Measurements from ENCODE around the gene UNC13C. TPM values are rescaled to one million over a fixed set of nuclear protein-coding genes. Genes with fewer than 3 reads are reported as not detected.

Gene UNC13C
- polyA plus RNA-seq, 1 donor from 2014 or later = 4.0 TPM

DNA sequence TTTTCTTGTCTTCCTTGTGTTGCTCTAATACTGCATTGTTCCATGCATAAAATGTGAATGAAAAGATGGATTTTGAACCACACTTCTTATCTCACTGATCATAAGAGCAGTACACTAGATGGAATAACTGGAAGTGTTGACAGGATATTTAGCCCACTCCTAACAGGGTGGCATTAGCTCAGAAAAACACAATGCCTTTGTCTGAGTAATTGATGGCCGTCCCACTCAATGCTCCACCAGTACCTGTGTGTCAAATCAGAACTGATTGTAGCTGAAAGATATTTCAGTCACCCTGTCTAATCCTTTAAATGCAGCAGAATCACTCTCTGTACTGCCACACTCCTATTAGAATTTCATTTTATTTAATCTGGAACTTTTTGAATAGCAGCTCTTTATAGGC is 526.5 kb downstream of the UNC13C start:
- no peak overlapping the region for H2AFZ ChIP-seq (ENCODE audit: low read depth, low read length)
- no peaks in the 10 kb centered on the region for H3K79me2 ChIP-seq (replicated peaks; ENCODE audit: insufficient read depth, low read length)
- no peaks in the 10 kb centered on the region for H4K20me1 ChIP-seq (ENCODE audit: insufficient read depth)
- peak overlapping the region; percentile 24 for H3K27ac ChIP-seq (ENCODE audit: low read length)
- no peak overlapping the region for H3K4me2 ChIP-seq (ENCODE audit: low read length)
- TF ChIP-seq, protein P1, sequence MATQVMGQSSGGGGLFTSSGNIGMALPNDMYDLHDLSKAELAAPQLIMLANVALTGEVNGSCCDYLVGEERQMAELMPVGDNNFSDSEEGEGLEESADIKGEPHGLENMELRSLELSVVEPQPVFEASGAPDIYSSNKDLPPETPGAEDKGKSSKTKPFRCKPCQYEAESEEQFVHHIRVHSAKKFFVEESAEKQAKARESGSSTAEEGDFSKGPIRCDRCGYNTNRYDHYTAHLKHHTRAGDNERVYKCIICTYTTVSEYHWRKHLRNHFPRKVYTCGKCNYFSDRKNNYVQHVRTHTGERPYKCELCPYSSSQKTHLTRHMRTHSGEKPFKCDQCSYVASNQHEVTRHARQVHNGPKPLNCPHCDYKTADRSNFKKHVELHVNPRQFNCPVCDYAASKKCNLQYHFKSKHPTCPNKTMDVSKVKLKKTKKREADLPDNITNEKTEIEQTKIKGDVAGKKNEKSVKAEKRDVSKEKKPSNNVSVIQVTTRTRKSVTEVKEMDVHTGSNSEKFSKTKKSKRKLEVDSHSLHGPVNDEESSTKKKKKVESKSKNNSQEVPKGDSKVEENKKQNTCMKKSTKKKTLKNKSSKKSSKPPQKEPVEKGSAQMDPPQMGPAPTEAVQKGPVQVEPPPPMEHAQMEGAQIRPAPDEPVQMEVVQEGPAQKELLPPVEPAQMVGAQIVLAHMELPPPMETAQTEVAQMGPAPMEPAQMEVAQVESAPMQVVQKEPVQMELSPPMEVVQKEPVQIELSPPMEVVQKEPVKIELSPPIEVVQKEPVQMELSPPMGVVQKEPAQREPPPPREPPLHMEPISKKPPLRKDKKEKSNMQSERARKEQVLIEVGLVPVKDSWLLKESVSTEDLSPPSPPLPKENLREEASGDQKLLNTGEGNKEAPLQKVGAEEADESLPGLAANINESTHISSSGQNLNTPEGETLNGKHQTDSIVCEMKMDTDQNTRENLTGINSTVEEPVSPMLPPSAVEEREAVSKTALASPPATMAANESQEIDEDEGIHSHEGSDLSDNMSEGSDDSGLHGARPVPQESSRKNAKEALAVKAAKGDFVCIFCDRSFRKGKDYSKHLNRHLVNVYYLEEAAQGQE (IDR thresholded peaks at IDR 0.05; ENCODE audit: borderline replicate concordance) = peak; percentile 55
- TF ChIP-seq POLR2AphosphoS5 (IDR thresholded peaks at IDR 0.05) = peak; percentile 84
- no peak for TF ChIP-seq EZH2 (IDR thresholded peaks at IDR 0.05; ENCODE audit: borderline replicate concordance, insufficient read depth, low read length, poor library complexity, severe bottlenecking)
- peak; percentile 92 for TF ChIP-seq EP300 (conservative IDR thresholded peaks at IDR 0.05; ENCODE audit: poor library complexity, severe bottlenecking)
- TF ChIP-seq, protein P2, sequence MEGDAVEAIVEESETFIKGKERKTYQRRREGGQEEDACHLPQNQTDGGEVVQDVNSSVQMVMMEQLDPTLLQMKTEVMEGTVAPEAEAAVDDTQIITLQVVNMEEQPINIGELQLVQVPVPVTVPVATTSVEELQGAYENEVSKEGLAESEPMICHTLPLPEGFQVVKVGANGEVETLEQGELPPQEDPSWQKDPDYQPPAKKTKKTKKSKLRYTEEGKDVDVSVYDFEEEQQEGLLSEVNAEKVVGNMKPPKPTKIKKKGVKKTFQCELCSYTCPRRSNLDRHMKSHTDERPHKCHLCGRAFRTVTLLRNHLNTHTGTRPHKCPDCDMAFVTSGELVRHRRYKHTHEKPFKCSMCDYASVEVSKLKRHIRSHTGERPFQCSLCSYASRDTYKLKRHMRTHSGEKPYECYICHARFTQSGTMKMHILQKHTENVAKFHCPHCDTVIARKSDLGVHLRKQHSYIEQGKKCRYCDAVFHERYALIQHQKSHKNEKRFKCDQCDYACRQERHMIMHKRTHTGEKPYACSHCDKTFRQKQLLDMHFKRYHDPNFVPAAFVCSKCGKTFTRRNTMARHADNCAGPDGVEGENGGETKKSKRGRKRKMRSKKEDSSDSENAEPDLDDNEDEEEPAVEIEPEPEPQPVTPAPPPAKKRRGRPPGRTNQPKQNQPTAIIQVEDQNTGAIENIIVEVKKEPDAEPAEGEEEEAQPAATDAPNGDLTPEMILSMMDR (IDR thresholded peaks at IDR 0.05; ENCODE audit: poor library complexity, severe bottlenecking) = no peak
- peak; percentile 12 for TF ChIP-seq RAD21 (conservative IDR thresholded peaks at IDR 0.05)
- TF ChIP-seq MXI1 (conservative IDR thresholded peaks at IDR 0.05; ENCODE audit: poor library complexity, severe bottlenecking) = no peak
- TF ChIP-seq TAF1 (IDR thresholded peaks at IDR 0.05; ENCODE audit: low read depth) = no peak
- TF ChIP-seq SMC3 (conservative IDR thresholded peaks at IDR 0.05; ENCODE audit: poor library complexity) = no peak
- H3K36me3 ChIP-seq (ENCODE audit: insufficient read depth, low read length) = no peaks in the 10 kb centered on the region
- no peaks in the 10 kb centered on the region for H3K9me2 ChIP-seq (ENCODE audit: insufficient read depth, low read length)
- H3K9ac ChIP-seq (ENCODE audit: low read length) = no peak overlapping the region
- no peak overlapping the region for H3K4me3 ChIP-seq (ENCODE audit: low read length)
- H3K27me3 ChIP-seq (ENCODE audit: insufficient read depth, low read depth, low read length) = no peaks in the 10 kb centered on the region
- no peaks in the 10 kb centered on the region for H3K9me3 ChIP-seq (ENCODE audit: low read length)
- peaks cover 5% of the 10 kb centered on the region for H3F3A ChIP-seq (ENCODE audit: insufficient read depth, low read length, poor library complexity, severe bottlenecking)

DNA sequence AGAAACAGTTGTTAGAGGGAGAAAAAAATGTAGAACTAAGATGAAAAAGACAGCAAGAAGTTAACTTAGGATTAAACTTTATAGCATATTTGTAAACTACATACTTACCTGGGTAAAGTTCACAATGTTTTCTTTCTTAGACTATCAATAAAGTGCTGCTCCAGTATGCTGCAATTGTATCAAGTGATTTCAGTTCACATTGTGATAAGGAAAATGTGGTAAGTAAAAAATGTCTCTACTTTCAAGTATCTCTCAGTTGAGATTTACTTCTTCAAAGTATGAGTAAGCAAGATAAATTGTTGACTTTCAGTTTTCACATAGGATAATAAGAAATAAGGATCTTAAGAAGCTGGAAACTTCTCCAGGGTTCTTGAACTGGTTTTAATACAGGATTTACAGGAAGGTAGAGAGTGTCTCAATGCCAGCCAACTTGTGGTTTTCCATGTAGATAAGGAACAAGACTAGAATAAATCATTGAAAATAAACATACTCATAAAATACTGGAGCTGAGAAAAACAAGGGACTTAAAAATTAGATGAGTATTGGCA is 528.8 kb downstream of the UNC13C start:
- peaks cover 5% of the 10 kb centered on the region for H3F3A ChIP-seq (ENCODE audit: insufficient read depth, low read length, poor library complexity, severe bottlenecking)
- H3K27ac ChIP-seq (ENCODE audit: low read length) = no peak overlapping the region
- no peak overlapping the region for H3K9ac ChIP-seq (ENCODE audit: low read length)
- no peaks in the 10 kb centered on the region for H3K79me2 ChIP-seq (replicated peaks; ENCODE audit: insufficient read depth, low read length)
- no peak overlapping the region for H2AFZ ChIP-seq (ENCODE audit: low read depth, low read length)
- no peaks in the 10 kb centered on the region for H4K20me1 ChIP-seq (ENCODE audit: insufficient read depth)
- no peak overlapping the region for H3K4me3 ChIP-seq (ENCODE audit: low read length)
- no peaks in the 10 kb centered on the region for H3K9me2 ChIP-seq (ENCODE audit: insufficient read depth, low read length)
- TF ChIP-seq, protein P2 (IDR thresholded peaks at IDR 0.05; ENCODE audit: poor library complexity, severe bottlenecking) = no peak
- TF ChIP-seq MXI1 (conservative IDR thresholded peaks at IDR 0.05; ENCODE audit: poor library complexity, severe bottlenecking) (no peak), TAF1 (IDR thresholded peaks at IDR 0.05; ENCODE audit: low read depth) (no peak), SMC3 (conservative IDR thresholded peaks at IDR 0.05; ENCODE audit: poor library complexity) (no peak), POLR2AphosphoS5 (IDR thresholded peaks at IDR 0.05) (no peak), RAD21 (conservative IDR thresholded peaks at IDR 0.05) (no peak), EZH2 (IDR thresholded peaks at IDR 0.05; ENCODE audit: borderline replicate concordance, insufficient read depth, low read length, poor library complexity, severe bottlenecking) (no peak), EP300 (conservative IDR thresholded peaks at IDR 0.05; ENCODE audit: poor library complexity, severe bottlenecking) (no peak)
- TF ChIP-seq, protein P1 (IDR thresholded peaks at IDR 0.05; ENCODE audit: borderline replicate concordance) = no peak
- H3K9me3 ChIP-seq (ENCODE audit: low read length) = no peaks in the 10 kb centered on the region
- H3K4me2 ChIP-seq (ENCODE audit: low read length) = no peak overlapping the region
- H3K36me3 ChIP-seq (ENCODE audit: insufficient read depth, low read length) = no peaks in the 10 kb centered on the region
- H3K27me3 ChIP-seq (ENCODE audit: insufficient read depth, low read depth, low read length) = no peaks in the 10 kb centered on the region

All from neural cell (in vitro differentiated cells).